T-helper 1 cell treated with Interleukin-12 subunit alpha and Interleukin-12 subunit beta and Interleukin-4 antibody, amounts not matched to agents 30 μg/mL and 1 μg/mL, for 36 hours (primary cell): Measurements from ENCODE around the gene TUNAR.

ENCODE experiments used
- H3K27ac Mint-ChIP-seq: one replicate; pipeline ENCODE4 v1.8.0; 2021; ENCODE audit warnings: mild to moderate bottlenecking, mixed read lengths
- H3K27me3 Mint-ChIP-seq: one replicate; pipeline ENCODE4 v1.8.0; 2021; ENCODE audit warnings: low read depth, mixed read lengths
- H3K36me3 Mint-ChIP-seq: one replicate; pipeline ENCODE4 v1.8.0; 2021; ENCODE audit warnings: low read depth, mixed read lengths
- H3K4me1 Mint-ChIP-seq: one replicate; pipeline ENCODE4 v1.8.0; 2021; ENCODE audit warnings: low read depth, mixed read lengths
- H3K4me3 Mint-ChIP-seq: one replicate; pipeline ENCODE4 v1.8.0; 2021; ENCODE audit warnings: mild to moderate bottlenecking, moderate library complexity, mixed read lengths
- H3K9me3 Mint-ChIP-seq: one replicate; pipeline ENCODE4 v1.8.0; 2021; ENCODE audit warnings: mixed read lengths

Gene TUNAR

GRCh38 chr14:95918466-95918865, 41.8 kb downstream of the TUNAR start:
- Mint-ChIP-seq H3K36me3 (no peaks in the 10 kb centered on the region), H3K4me3 (no peak overlapping the region), H3K27ac (no peak overlapping the region), H3K9me3 (no peaks in the 10 kb centered on the region), H3K4me1 (no peaks in the 10 kb centered on the region), H3K27me3 (peaks cover 12% of the 10 kb centered on the region)

GRCh38 chr14:95920769-95921438, 44.3 kb downstream of the TUNAR start:
- H3K27me3 Mint-ChIP-seq: peaks cover 16% of the 10 kb centered on the region
- H3K36me3 Mint-ChIP-seq: no peaks in the 10 kb centered on the region
- H3K9me3 Mint-ChIP-seq: no peaks in the 10 kb centered on the region
- no peak overlapping the region for H3K4me3 Mint-ChIP-seq
- H3K27ac Mint-ChIP-seq: no peak overlapping the region
- no peaks in the 10 kb centered on the region for H3K4me1 Mint-ChIP-seq

GRCh38 chr14:95922080-95922479, 45.4 kb downstream of the TUNAR start:
- Mint-ChIP-seq H3K4me3 (no peak overlapping the region), H3K36me3 (no peaks in the 10 kb centered on the region), H3K4me1 (no peaks in the 10 kb centered on the region), H3K27me3 (peaks cover 15% of the 10 kb centered on the region), H3K9me3 (no peaks in the 10 kb centered on the region), H3K27ac (no peak overlapping the region)

- H3K4me3 Mint-ChIP-seq: no peak overlapping the region
- no peaks in the 10 kb centered on the region for H3K4me1 Mint-ChIP-seq
- no peaks in the 10 kb centered on the region for H3K36me3 Mint-ChIP-seq
- H3K9me3 Mint-ChIP-seq: no peaks in the 10 kb centered on the region
- H3K27me3 Mint-ChIP-seq: peaks cover 2% of the 10 kb centered on the region
- no peak overlapping the region for H3K27ac Mint-ChIP-seq
Observed at GRCh38 chr14:95928751-95929150, 52.1 kb downstream of the TUNAR start.

DNA sequence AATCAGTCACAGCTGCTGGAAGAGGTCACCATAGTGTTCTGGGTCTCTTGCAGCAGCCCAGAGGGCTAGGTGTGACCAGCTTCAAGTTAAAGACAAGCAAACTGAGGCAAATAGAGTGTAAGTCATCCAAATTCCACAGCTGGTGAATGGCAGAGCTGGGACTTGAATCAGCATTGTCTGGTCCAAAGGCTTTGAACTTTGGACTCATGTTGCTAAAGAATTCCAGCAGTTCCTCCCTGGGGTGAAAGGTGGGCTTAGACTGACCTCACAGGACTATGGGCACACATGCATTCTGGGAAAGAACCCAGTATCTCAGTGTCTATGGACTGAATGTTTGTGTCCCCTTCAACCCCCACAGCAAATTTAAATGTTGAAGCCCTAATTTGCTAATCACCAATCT, 54.8 kb downstream of the TUNAR start:
- no peaks in the 10 kb centered on the region for H3K4me1 Mint-ChIP-seq
- H3K9me3 Mint-ChIP-seq: no peaks in the 10 kb centered on the region
- H3K27ac Mint-ChIP-seq: no peak overlapping the region
- H3K36me3 Mint-ChIP-seq: no peaks in the 10 kb centered on the region
- no peaks in the 10 kb centered on the region for H3K27me3 Mint-ChIP-seq
- H3K4me3 Mint-ChIP-seq: no peak overlapping the region

DNA sequence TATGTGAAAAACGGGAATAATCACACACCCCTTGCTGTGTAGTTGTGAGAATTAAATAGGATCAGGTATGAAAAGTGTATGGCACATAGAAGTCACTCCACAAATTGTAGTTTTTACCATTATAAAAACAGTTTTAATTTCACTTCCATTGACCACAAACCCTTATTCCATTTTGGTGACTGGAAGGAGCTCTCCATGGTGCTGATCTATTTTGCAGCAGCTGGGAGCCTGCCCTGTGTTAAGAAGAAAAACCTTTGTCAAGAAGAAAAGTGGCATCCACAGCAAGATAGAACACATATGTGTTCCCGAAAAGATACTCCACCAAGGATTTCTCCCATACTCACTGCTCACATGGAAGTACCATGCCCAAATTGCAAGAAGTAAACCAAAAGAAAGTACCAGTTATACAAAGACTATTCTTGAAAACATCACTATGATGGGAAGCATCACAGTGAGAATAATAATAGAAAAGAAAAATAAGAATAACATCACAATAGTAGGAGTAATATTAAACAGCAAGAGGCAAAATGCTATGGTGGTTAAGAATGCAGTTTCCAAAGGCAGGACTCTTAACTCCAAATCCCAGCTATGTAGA, 58.7 kb downstream of the TUNAR start:
- no peaks in the 10 kb centered on the region for H3K27me3 Mint-ChIP-seq
- H3K27ac Mint-ChIP-seq: no peak overlapping the region

GRCh38 chr14:95936041-95936440, 59.4 kb downstream of the TUNAR start:
- peaks cover 5% of the 10 kb centered on the region for H3K9me3 Mint-ChIP-seq
- no peak overlapping the region for H3K27ac Mint-ChIP-seq
- H3K27me3 Mint-ChIP-seq: no peaks in the 10 kb centered on the region
- H3K4me1 Mint-ChIP-seq: no peaks in the 10 kb centered on the region
- no peak overlapping the region for H3K4me3 Mint-ChIP-seq
- no peaks in the 10 kb centered on the region for H3K36me3 Mint-ChIP-seq

More for the DNA sequence above, 58.7 kb downstream of the TUNAR start:
- Mint-ChIP-seq H3K4me1 (no peaks in the 10 kb centered on the region), H3K4me3 (no peak overlapping the region), H3K36me3 (no peaks in the 10 kb centered on the region), H3K9me3 (no peaks in the 10 kb centered on the region)

DNA sequence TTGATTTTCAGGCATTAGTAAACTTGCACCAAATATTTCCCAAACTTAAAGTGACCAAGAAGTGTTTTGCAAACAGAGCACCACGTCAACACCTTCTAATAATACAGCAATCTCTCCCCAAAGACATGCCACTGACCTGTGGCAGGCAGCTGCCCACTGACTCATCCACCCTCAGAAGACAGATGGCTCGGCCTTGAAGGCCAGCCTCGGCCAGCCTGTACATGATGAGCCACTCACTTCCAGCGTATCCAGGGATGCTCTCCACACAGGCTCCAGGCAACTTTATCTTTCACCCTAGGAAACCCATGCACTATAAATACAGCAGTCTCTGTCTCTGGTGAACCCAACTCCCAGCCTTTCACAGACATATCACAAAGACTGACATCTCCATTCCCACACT, 62.7 kb downstream of the TUNAR start:
- H3K27ac Mint-ChIP-seq: no peak overlapping the region
- H3K36me3 Mint-ChIP-seq: no peaks in the 10 kb centered on the region
- H3K4me3 Mint-ChIP-seq: no peak overlapping the region
- H3K4me1 Mint-ChIP-seq: no peaks in the 10 kb centered on the region
- H3K27me3 Mint-ChIP-seq: no peaks in the 10 kb centered on the region
- H3K9me3 Mint-ChIP-seq: peaks cover 22% of the 10 kb centered on the region

GRCh38 chr14:95941897-95942296, 65.3 kb downstream of the TUNAR start:
- Mint-ChIP-seq H3K27ac (no peak overlapping the region), H3K36me3 (no peaks in the 10 kb centered on the region), H3K4me3 (no peak overlapping the region), H3K27me3 (no peaks in the 10 kb centered on the region), H3K4me1 (no peaks in the 10 kb centered on the region), H3K9me3 (peaks cover 22% of the 10 kb centered on the region)

DNA sequence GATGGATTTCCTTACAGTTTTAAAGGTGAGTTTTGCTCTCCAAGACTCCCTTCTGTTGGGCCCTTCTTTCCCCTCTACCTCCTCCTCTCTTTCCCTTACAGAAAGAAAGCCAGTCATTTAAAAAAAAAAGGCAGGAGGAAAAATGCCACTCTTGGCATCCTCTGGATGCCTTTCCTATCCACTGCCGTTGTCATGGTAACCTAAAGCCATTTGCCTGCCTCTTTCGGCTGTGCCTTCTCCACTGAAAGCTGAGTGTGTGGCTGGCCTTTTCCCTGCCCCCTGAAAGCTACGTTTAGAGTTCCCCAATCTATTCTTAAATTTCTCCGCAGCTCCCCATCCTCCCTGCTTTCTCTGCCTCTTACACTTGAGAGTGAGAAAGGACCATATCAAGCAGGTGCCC, 67.1 kb downstream of the TUNAR start:
- Mint-ChIP-seq H3K27me3 (no peaks in the 10 kb centered on the region), H3K9me3 (peaks cover 22% of the 10 kb centered on the region), H3K4me1 (no peaks in the 10 kb centered on the region), H3K27ac (no peak overlapping the region), H3K36me3 (no peaks in the 10 kb centered on the region), H3K4me3 (no peak overlapping the region)

DNA sequence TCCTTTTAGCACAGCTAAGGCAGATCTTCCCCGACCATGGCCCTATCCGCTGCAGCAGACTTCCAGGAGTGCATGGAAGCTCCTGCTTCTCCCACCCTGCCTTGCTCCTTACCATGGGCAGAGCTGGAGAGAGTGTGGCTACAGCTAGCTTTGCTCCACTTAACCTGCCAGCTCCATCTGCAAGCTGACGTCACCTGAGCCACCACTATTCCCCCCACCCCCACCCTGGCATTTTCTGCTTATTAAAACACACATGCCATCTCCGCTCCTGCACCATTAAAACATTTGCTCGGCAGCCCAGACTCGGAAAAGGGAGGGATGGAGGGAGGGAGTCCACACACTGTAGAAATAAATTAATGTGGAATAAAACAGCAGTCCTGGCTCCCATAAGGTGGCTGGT, 67.8 kb downstream of the TUNAR start:
- no peaks in the 10 kb centered on the region for H3K36me3 Mint-ChIP-seq
- no peaks in the 10 kb centered on the region for H3K27me3 Mint-ChIP-seq
- H3K27ac Mint-ChIP-seq: no peak overlapping the region
- no peak overlapping the region for H3K4me3 Mint-ChIP-seq
- H3K9me3 Mint-ChIP-seq: peaks cover 22% of the 10 kb centered on the region
- no peaks in the 10 kb centered on the region for H3K4me1 Mint-ChIP-seq

DNA sequence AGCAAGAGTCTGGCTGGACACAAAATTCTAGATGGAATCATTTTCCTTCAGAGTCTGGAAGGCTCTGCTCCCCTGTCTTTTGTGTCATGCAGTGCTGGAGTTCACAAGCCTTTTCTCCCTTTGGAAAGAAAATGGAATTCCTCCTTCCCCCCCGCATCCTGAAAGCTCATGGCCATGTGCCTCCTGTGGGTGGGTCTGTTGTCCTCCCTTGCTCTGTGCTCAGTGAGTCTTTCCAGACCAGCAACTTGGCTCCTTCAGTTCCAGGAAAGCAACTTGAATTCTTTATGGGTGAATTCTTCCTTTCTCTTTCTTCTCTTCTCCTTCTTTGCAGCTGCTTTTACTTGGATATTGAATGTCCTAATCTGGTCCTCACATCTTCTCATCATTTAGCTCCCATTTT, 70.2 kb downstream of the TUNAR start:
- H3K4me3 Mint-ChIP-seq: no peak overlapping the region
- H3K27me3 Mint-ChIP-seq: peaks cover 4% of the 10 kb centered on the region
- H3K4me1 Mint-ChIP-seq: no peaks in the 10 kb centered on the region
- H3K27ac Mint-ChIP-seq: no peak overlapping the region
- no peaks in the 10 kb centered on the region for H3K36me3 Mint-ChIP-seq
- H3K9me3 Mint-ChIP-seq: peaks cover 9% of the 10 kb centered on the region

DNA sequence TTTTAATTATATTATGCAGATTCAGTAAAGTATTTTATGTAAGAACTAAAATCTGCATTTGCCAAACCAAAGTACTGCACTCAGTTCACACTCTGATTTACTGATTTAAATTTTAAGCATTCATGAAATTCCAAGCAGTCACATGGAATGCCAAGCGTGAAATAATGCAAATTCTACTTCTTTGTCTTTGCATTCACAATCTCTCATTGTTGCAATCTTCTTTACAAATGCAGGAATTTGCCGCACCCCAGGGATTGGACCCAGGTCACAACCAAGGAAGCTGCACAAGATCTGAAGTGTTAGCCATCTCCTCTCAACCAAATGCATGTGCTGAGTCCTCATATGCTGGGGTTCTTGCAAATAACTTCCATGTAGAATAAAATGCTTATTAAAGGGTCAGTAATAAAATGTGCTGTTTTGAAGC, 71.9 kb downstream of the TUNAR start:
- no peaks in the 10 kb centered on the region for H3K9me3 Mint-ChIP-seq
- no peak overlapping the region for H3K27ac Mint-ChIP-seq
- peaks cover 4% of the 10 kb centered on the region for H3K27me3 Mint-ChIP-seq
- H3K36me3 Mint-ChIP-seq: no peaks in the 10 kb centered on the region
- no peak overlapping the region for H3K4me3 Mint-ChIP-seq
- H3K4me1 Mint-ChIP-seq: no peaks in the 10 kb centered on the region

DNA sequence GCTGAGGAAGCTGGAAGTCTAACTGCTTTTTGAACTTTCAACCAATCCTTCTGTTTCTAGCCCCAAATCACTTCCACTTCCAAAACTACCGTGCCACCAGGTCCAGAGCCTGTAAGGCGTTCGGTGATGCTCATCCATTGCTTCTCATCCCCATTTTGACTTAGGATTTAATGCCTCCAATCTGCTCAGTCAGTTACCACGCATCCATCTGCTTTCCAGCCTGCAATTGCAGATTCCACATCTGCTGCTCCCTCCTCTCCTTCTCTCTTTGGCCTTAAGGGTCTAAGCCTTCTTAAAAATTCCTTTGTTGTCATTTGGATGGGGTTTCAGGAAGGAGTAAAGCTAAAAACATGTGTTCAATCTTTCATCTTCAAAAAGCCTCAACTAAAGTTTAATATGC, 74.7 kb downstream of the TUNAR start:
- Mint-ChIP-seq H3K27ac (no peak overlapping the region), H3K27me3 (peaks cover 4% of the 10 kb centered on the region), H3K36me3 (no peaks in the 10 kb centered on the region), H3K4me3 (no peak overlapping the region), H3K9me3 (no peaks in the 10 kb centered on the region), H3K4me1 (no peaks in the 10 kb centered on the region)

- Mint-ChIP-seq H3K4me1 (no peaks in the 10 kb centered on the region), H3K4me3 (no peak overlapping the region), H3K27ac (no peak overlapping the region), H3K27me3 (peaks cover 4% of the 10 kb centered on the region), H3K9me3 (no peaks in the 10 kb centered on the region), H3K36me3 (no peaks in the 10 kb centered on the region)
Observed at GRCh38 chr14:95953111-95953724, 76.6 kb downstream of the TUNAR start.
